Gastrocnemius medialis (tissue), 4 donors: Measurements from ENCODE around the gene RHEX. TPM values are rescaled to one million over a fixed set of nuclear protein-coding genes. Genes with fewer than 3 reads are reported as not detected.

Source experiments
- ATAC-seq, 2 donors: fragments of 150-250 bp; one replicate each; pipeline ENCODE4 v1.9.1; 2016
- DNase-seq, 2 donors: peaks; one replicate each; pipeline ENCODE4 v3.0.0-alpha.2; 2019
- H3K27ac ChIP-seq, 4 donors: fragments of 200-600 bp; sonication (generic); 1 replicate in 1 of 4; 2 replicates in 3 of 4; pipeline ENCODE4 v1.5.1; 2016 to 2018; ENCODE audit warnings: mild to moderate bottlenecking in 2 of 4, moderate library complexity in 1 of 4
- H3K27me3 ChIP-seq, 3 donors: fragments of 200-600 bp; sonication (generic) in 2 of 3; 1 replicate in 1 of 3; 2 replicates in 2 of 3; pipeline versions ENCODE4 v1.5.1 to v1.6.0; 2016 to 2019; ENCODE audit warnings: mild to moderate bottlenecking in 1 of 3, moderate library complexity in 1 of 3
- H3K36me3 ChIP-seq, 2 donors: fragments of 200-600 bp; sonication (generic) in 1 of 2; one replicate each; pipeline ENCODE4 v1.5.1; 2017 to 2018
- H3K4me1 ChIP-seq, 2 donors: fragments of 200-600 bp; sonication (generic) in 1 of 2; one replicate each; pipeline ENCODE4 v1.5.1; 2016 to 2017; ENCODE audit warnings: mild to moderate bottlenecking in 2 of 2
- H3K4me3 ChIP-seq, 4 donors: fragments of 200-600 bp; sonication (generic) in 3 of 4; 1 replicate in 1 of 4; 2 replicates in 3 of 4; pipeline ENCODE4 v1.5.1; 2016 to 2019; ENCODE audit warnings: mild to moderate bottlenecking in 2 of 4
- H3K9me3 ChIP-seq, 3 donors: fragments of 200-600 bp; sonication (generic) in 2 of 3; 1 replicate in 1 of 3; 2 replicates in 2 of 3; pipeline ENCODE4 v1.5.1; 2016 to 2019
- POLR2A ChIP-seq, 2 donors: fragments of 450-650 bp; IDR thresholded peaks; one replicate each; pipeline ENCODE4 v1.6.1; 2017; ENCODE audit warnings: antibody characterized with exemption in 2 of 2, mild to moderate bottlenecking in 2 of 2, moderate library complexity in 2 of 2
- in situ Hi-C, 4 donors: fragments of 200-750 bp; cut with MboI; loops; one replicate each; pipeline versions ENCODE4 v1.15.0 to v1.8.0; 2017; ENCODE audit warnings: low sequenced_read_pairs in 4 of 4
- intact Hi-C: fragments of 100-400 bp; cut with DNase I; formaldehyde crosslinking; loops from one replicate; pipeline ENCODE4 v1.15.1; 2023; ENCODE audit warnings: low total_unique reads
- total RNA-seq, 4 donors: library from RNA; depleted of rRNA; stranded (reverse); fragments of >200 nt; gene quantifications; one replicate each; pipeline versions ENCODE4 v1.1.0 to v1.2.3, GENCODE V29; 2016
- TF ChIP-seq, protein P1 (sequence below), 5 experiments: fragments of 450-650 bp in 3 of 5; fragments of 200-600 bp in 2 of 5; sonication (generic) in 2 of 5; IDR thresholded peaks in 4 of 5; conservative IDR thresholded peaks in 1 of 5; 1 replicate in 4 of 5; 2 replicates in 1 of 5; pipeline ENCODE4 v1.5.1; 2016 to 2019; ENCODE audit warnings: antibody characterized with exemption in 5 of 5, mild to moderate bottlenecking in 3 of 5, moderate library complexity in 3 of 5

RHEX gene
- total RNA-seq, 4 donors from 2014 or later: not detected

DNA sequence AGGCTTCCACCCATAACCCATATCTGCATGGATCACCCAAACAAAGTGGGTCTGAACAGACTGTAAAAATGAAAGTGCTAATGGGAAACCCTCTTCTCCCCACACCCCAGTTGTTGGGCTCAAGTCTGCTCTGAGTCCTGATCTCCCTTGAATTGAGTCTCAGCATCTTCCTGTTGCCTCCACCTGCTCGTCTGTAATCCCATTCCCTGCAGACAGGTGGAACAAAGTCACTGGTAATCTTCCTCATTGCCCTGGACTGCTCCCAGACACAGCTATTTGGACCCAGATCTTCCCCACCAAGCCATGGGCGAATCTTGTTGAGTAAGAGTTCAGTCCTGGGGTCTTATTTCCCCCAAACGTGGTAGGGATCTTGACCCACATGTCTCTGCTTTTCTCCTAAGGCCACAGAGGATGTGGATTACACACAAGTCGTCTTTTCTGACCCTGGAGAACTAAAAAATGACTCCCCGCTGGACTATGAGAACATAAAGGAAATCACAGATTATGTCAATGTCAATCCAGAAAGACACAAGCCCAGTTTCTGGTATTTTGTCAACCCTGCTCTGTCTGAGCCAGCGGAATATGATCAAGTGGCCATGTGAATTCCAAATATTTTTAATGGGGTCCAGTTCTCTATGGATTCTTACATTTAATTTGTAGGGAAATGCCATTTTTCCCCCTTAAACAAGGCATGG lies 48.5 kb downstream of the RHEX start:
- Histone ChIP-seq H3K27me3 (peaks cover 0 to 3% (median 0%) of the 10 kb centered on the region in 3 donors), H3K9me3 (no peaks in the 10 kb centered on the region), H3K27ac (no peak overlapping the region), H3K36me3 (no peaks in the 10 kb centered on the region), H3K4me3 (no peak overlapping the region), H3K4me1 (no peaks in the 10 kb centered on the region)
- intact Hi-C loops (no loop called here), in situ Hi-C loops (loop anchor here (5.0 to 25.0 kb wide), 7 partner anchors 74 to 314 kb away; partner anchors contain the start of gene RAB29 (in 1 of the 4))
- ATAC-seq (no peak), DNase-seq (no peak)
- no peak for TF ChIP-seq POLR2A (IDR thresholded peaks at IDR 0.05)
- TF ChIP-seq, protein P1, sequence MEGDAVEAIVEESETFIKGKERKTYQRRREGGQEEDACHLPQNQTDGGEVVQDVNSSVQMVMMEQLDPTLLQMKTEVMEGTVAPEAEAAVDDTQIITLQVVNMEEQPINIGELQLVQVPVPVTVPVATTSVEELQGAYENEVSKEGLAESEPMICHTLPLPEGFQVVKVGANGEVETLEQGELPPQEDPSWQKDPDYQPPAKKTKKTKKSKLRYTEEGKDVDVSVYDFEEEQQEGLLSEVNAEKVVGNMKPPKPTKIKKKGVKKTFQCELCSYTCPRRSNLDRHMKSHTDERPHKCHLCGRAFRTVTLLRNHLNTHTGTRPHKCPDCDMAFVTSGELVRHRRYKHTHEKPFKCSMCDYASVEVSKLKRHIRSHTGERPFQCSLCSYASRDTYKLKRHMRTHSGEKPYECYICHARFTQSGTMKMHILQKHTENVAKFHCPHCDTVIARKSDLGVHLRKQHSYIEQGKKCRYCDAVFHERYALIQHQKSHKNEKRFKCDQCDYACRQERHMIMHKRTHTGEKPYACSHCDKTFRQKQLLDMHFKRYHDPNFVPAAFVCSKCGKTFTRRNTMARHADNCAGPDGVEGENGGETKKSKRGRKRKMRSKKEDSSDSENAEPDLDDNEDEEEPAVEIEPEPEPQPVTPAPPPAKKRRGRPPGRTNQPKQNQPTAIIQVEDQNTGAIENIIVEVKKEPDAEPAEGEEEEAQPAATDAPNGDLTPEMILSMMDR (IDR thresholded peaks at IDR 0.05 in 4 of 5, conservative IDR thresholded peaks at IDR 0.05 in 1 of 5): no peak

DNA sequence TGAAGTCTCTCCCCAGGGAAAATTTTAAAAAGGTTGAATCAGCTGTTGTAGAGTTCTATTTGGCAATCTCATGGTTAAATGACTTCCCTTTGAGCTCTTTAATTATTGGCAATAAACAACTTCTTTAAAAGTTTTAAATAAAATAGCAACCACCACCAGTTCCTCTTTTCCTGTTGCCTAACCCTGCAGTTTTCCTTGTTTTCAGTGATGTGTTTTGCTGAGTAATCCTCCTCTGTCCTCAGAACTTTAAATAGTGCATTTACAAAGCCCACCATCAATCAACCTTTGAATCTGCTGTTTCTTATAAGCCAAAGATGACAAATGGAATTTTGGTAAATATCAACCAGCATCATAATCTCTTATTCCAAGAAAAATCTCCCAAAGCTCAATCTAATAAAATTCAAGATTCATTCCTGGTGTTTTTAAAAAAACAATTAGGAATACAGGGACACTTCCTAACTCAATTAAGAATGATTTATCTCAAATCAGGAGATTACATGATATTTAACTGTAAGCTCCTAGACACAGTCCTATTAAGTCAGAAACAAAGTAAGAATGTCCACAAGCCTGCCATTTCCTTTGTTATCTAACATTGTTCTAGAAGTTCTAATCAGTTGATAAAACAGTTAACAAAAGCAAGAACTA lies 49.4 kb downstream of the RHEX start:
- Histone ChIP-seq H3K4me1 (no peaks in the 10 kb centered on the region), H3K9me3 (no peaks in the 10 kb centered on the region), H3K27me3 (peaks cover 0 to 3% (median 0%) of the 10 kb centered on the region in 3 donors), H3K4me3 (no peak overlapping the region), H3K27ac (no peak overlapping the region), H3K36me3 (no peaks in the 10 kb centered on the region)
- intact Hi-C loops: no loop called here
- in situ Hi-C loops: loop anchor here (5.0 to 25.0 kb wide), 7 partner anchors 75 to 315 kb away; partner anchors contain the start of gene RAB29 (in 1 of the 4)
- ATAC-seq (no peak), DNase-seq (no peak)
- TF ChIP-seq POLR2A (IDR thresholded peaks at IDR 0.05): no peak
- TF ChIP-seq, protein P1 (IDR thresholded peaks at IDR 0.05 in 4 of 5, conservative IDR thresholded peaks at IDR 0.05 in 1 of 5): no peak

DNA sequence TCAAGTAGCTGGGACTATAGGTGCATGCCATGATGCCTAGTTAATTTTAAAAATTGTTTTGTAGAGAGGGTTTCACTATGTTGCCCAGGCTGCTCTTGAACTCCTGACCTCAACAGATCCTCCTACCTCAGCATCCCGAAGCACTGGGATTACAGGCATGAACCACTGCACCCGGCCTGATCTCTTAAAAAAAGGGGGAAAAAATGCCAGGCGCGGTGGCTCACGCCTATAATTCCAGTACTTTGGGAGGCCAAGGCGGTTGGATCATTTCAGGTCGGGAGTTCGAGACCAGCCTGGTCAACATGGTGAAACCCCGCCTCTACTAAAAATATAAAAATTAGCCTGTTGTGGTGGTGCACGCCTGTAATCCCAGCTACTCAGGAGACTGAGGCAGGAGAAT lies 51.0 kb downstream of the RHEX start:
- no peaks in the 10 kb centered on the region for H3K27me3 ChIP-seq
- no peaks in the 10 kb centered on the region for H3K9me3 ChIP-seq
- no peak for ATAC-seq
- in situ Hi-C loops (loop anchor here (5.0 to 25.0 kb wide), 7 partner anchors 77 to 317 kb away; partner anchors contain the start of gene RAB29 (in 1 of the 4)), intact Hi-C loops (no loop called here)
- H3K36me3 ChIP-seq: no peaks in the 10 kb centered on the region
- H3K4me1 ChIP-seq: no peaks in the 10 kb centered on the region
- no peak for DNase-seq
- TF ChIP-seq, protein P1 (IDR thresholded peaks at IDR 0.05 in 4 of 5, conservative IDR thresholded peaks at IDR 0.05 in 1 of 5): no peak
- TF ChIP-seq POLR2A (IDR thresholded peaks at IDR 0.05): no peak
- no peak overlapping the region for H3K27ac ChIP-seq
- no peak overlapping the region for H3K4me3 ChIP-seq

DNA sequence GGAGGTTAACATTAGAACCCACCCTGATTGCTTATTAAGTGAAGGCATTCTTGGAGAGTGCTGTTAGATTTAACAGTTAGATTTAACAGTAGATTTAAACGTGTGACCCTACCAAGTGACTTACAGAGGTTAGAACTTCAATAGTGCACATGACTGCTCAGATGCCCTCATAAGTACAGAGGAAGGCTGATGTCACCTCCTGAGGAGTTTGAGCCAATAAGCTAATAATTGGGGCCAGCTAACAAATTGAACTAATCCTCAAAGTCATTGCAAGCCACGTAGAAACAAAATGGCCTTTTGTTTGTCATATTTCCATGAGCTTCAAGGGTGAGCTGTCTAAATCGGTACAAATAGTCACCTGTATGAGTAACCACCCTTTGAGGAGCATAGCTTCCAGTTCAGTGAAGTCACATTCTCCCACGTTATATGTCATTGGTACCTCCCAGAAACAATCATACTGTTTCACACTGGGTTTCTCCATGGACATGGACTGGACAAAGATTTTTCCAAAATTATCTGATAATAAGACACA lies 52.6 kb downstream of the RHEX start:
- in situ Hi-C loops (loop anchor here (5.0 to 25.0 kb wide), 8 partner anchors 118 to 318 kb away; partner anchors contain the start of gene RAB29 (in 1 of the 4)), intact Hi-C loops (loop anchor here (5.0 kb wide), 1 partner anchor 73 kb away; no protein-coding TSS in a partner anchor)
- Histone ChIP-seq H3K4me3 (no peak overlapping the region), H3K27ac (no peak overlapping the region), H3K27me3 (no peaks in the 10 kb centered on the region), H3K9me3 (no peaks in the 10 kb centered on the region), H3K36me3 (no peaks in the 10 kb centered on the region), H3K4me1 (no peaks in the 10 kb centered on the region)
- TF ChIP-seq POLR2A (IDR thresholded peaks at IDR 0.05): no peak
- TF ChIP-seq, protein P1 (IDR thresholded peaks at IDR 0.05 in 4 of 5, conservative IDR thresholded peaks at IDR 0.05 in 1 of 5): no peak
- ATAC-seq (no peak), DNase-seq (no peak)
